Mesenchymal stem cell (in vitro differentiated cells and primary cell): ENCODE data around the gene RNF130.
A peak's percentile ranks its signal among the peaks of the same experiment; 100 is the strongest.

Experiments
- DNase-seq: peaks from one replicate; pipeline ENCODE4 v3.0.0-alpha.2; 2013
- H2AFZ ChIP-seq: one replicate; pipeline ENCODE4 v1.6.1; 2013; ENCODE audit warnings: low read depth, mild to moderate bottlenecking, control low read depth, inconsistent platforms, low read length, moderate library complexity
- H2AK5ac ChIP-seq: 2 replicates; pipeline ENCODE4 v1.6.1; 2013; ENCODE audit warnings: low read length, moderate library complexity, mild to moderate bottlenecking, inconsistent platforms; ENCODE audit not compliant: severe bottlenecking
- H2BK120ac ChIP-seq: one replicate; pipeline ENCODE4 v1.6.1; 2013; ENCODE audit warnings: low read depth, mild to moderate bottlenecking, inconsistent platforms, low read length, moderate library complexity
- H2BK12ac ChIP-seq, 2 experiments: one replicate each; pipeline ENCODE4 v1.6.1; 2013; ENCODE audit warnings: inconsistent platforms in 2 of 2, low read length in 2 of 2, mild to moderate bottlenecking in 2 of 2, moderate library complexity in 2 of 2, control low read depth in 1 of 2
- H2BK15ac ChIP-seq: one replicate; pipeline ENCODE4 v1.6.1; 2013; ENCODE audit warnings: mild to moderate bottlenecking, low read depth, inconsistent platforms; ENCODE audit not compliant: poor library complexity, severe bottlenecking
- H2BK5ac ChIP-seq: 2 replicates; pipeline ENCODE4 v1.6.1; 2013; ENCODE audit warnings: low read depth, mild to moderate bottlenecking, low read length, control low read depth, inconsistent platforms; ENCODE audit not compliant: poor library complexity, severe bottlenecking
- H3K14ac ChIP-seq, 2 experiments: one replicate each; pipeline ENCODE4 v1.6.1; 2013; ENCODE audit warnings: inconsistent platforms in 2 of 2, low read length in 2 of 2, control low read depth in 1 of 2, mild to moderate bottlenecking in 1 of 2, moderate library complexity in 1 of 2
- H3K18ac ChIP-seq, 2 experiments: one replicate each; pipeline ENCODE4 v1.6.1; 2013; ENCODE audit warnings: inconsistent platforms in 2 of 2, low read length in 2 of 2, control low read depth in 1 of 2, low read depth in 1 of 2, mild to moderate bottlenecking in 1 of 2
- H3K23ac ChIP-seq, 2 experiments: one replicate each; pipeline ENCODE4 v1.6.1; 2013; ENCODE audit warnings: inconsistent platforms in 2 of 2, low read length in 2 of 2, mild to moderate bottlenecking in 2 of 2, moderate library complexity in 2 of 2, control low read depth in 1 of 2
- H3K27ac ChIP-seq: 2 replicates; pipeline ENCODE4 v1.5.1; 2013; ENCODE audit warnings: mild to moderate bottlenecking, moderate library complexity, low read length, control low read depth, inconsistent platforms; ENCODE audit not compliant: poor library complexity, severe bottlenecking
- H3K27me3 ChIP-seq, 2 experiments: 2 replicates each; pipeline versions ENCODE4 v1.6.1 to v1.7.0; 2013; ENCODE audit warnings: low read length in 2 of 2, mild to moderate bottlenecking in 2 of 2, moderate library complexity in 2 of 2, control low read depth in 1 of 2, inconsistent platforms in 1 of 2; ENCODE audit not compliant: control insufficient read depth in 1 of 2, insufficient read depth in 1 of 2
- H3K36me3 ChIP-seq, 2 experiments: 2 replicates each; pipeline versions ENCODE4 v1.6.1 to v1.7.0; 2013; ENCODE audit warnings: low read length in 2 of 2, control low read depth in 1 of 2, inconsistent platforms in 1 of 2, low read depth in 1 of 2, mild to moderate bottlenecking in 1 of 2; ENCODE audit not compliant: insufficient read depth in 2 of 2, control insufficient read depth in 1 of 2
- H3K4ac ChIP-seq, 2 experiments: one replicate each; pipeline ENCODE4 v1.6.1; 2013; ENCODE audit warnings: inconsistent platforms in 2 of 2, low read length in 2 of 2, mild to moderate bottlenecking in 2 of 2, moderate library complexity in 2 of 2, control low read depth in 1 of 2, low read depth in 1 of 2
- H3K4me1 ChIP-seq: 2 replicates; pipeline ENCODE4 v1.6.1; 2013; ENCODE audit warnings: low read depth, low read length, control low read depth; ENCODE audit not compliant: control insufficient read depth, insufficient read depth
- H3K4me2 ChIP-seq: 2 replicates; pipeline ENCODE4 v1.6.1; 2013; ENCODE audit warnings: low read length, mild to moderate bottlenecking, inconsistent platforms; ENCODE audit not compliant: poor library complexity, severe bottlenecking
- H3K4me3 ChIP-seq, 2 experiments: 2 replicates each; pipeline versions ENCODE4 v1.5.1 to v1.7.0; 2013; ENCODE audit warnings: low read length in 2 of 2, mild to moderate bottlenecking in 2 of 2, control low read depth in 1 of 2, low read depth in 1 of 2; ENCODE audit not compliant: insufficient read depth in 1 of 2
- H3K79me1 ChIP-seq: replicated peaks from 2 replicates; pipeline ENCODE4 v1.6.1; 2013; ENCODE audit warnings: mild to moderate bottlenecking, control low read depth, low read length, inconsistent platforms; ENCODE audit not compliant: poor library complexity, severe bottlenecking
- H3K9ac ChIP-seq: 2 replicates; pipeline ENCODE4 v1.7.0; 2013; ENCODE audit warnings: mild to moderate bottlenecking, low read length, moderate library complexity
- H3K9me3 ChIP-seq: 2 replicates; pipeline ENCODE4 v1.7.0; 2013; ENCODE audit warnings: mild to moderate bottlenecking, low read length; ENCODE audit not compliant: control insufficient read depth
- H4K8ac ChIP-seq: one replicate; pipeline ENCODE4 v1.6.1; 2013; ENCODE audit warnings: inconsistent platforms, mild to moderate bottlenecking, low read length, moderate library complexity
- H4K91ac ChIP-seq: one replicate; pipeline ENCODE4 v1.6.1; 2013; ENCODE audit warnings: mild to moderate bottlenecking, low read length, inconsistent platforms
- WGBS: methylation state at CpG from one replicate; pipeline ENCODE4 v1.1.7; 2013; ENCODE audit warnings: mixed read lengths; 5-methylcytosine and 5-hydroxymethylcytosine counted together

The RNF130 gene

GRCh38 chr5:180074462-180074861 lies 2.9 kb upstream of the RNF130 start:
- H2AK5ac ChIP-seq = no peak overlapping the region
- H3K4me3 ChIP-seq = no peak overlapping the region
- H3K9me3 ChIP-seq = peaks cover 4% of the 10 kb centered on the region
- no peak overlapping the region for H3K4ac ChIP-seq
- DNase-seq = no peak
- 97% methylated on average over 3 of the region's 4 CpGs for WGBS
- H3K36me3 ChIP-seq = no peaks in the 10 kb centered on the region
- H4K91ac ChIP-seq = no peak overlapping the region
- H2BK120ac ChIP-seq = no peak overlapping the region
- peaks cover 10 to 22% of the 10 kb centered on the region in 2 experiments for H3K27me3 ChIP-seq
- H2BK5ac ChIP-seq = no peak overlapping the region
- H3K23ac ChIP-seq = no peak overlapping the region
- no peak overlapping the region for H3K18ac ChIP-seq
- H3K14ac ChIP-seq = no peak overlapping the region
- H3K4me1 ChIP-seq = peaks cover 4% of the 10 kb centered on the region
- no peaks in the 10 kb centered on the region for H3K79me1 ChIP-seq
- H3K27ac ChIP-seq = no peak overlapping the region
- no peak overlapping the region for H2BK15ac ChIP-seq
- no peak overlapping the region for H3K9ac ChIP-seq
- no peak overlapping the region for H2AFZ ChIP-seq
- no peak overlapping the region for H3K4me2 ChIP-seq
- H2BK12ac ChIP-seq = no peak overlapping the region
- H4K8ac ChIP-seq = no peak overlapping the region

- no peak overlapping the region for H3K23ac ChIP-seq
- H3K14ac ChIP-seq = no peak overlapping the region
- H3K4me2 ChIP-seq = no peak overlapping the region
- H3K9ac ChIP-seq = no peak overlapping the region
- H3K4me3 ChIP-seq = no peak overlapping the region
- no peak overlapping the region for H2AFZ ChIP-seq
- no peak overlapping the region for H4K91ac ChIP-seq
- no peak overlapping the region for H2AK5ac ChIP-seq
- H3K27me3 ChIP-seq = peaks cover 0 to 6% of the 10 kb centered on the region in 2 experiments
- H3K79me1 ChIP-seq = peaks cover 2% of the 10 kb centered on the region
- H3K9me3 ChIP-seq = peaks cover 4% of the 10 kb centered on the region
- no peak overlapping the region for H2BK12ac ChIP-seq
- H3K27ac ChIP-seq = no peak overlapping the region
- no peaks in the 10 kb centered on the region for H3K36me3 ChIP-seq
- H3K18ac ChIP-seq = no peak overlapping the region
- H2BK15ac ChIP-seq = no peak overlapping the region
- DNase-seq = no peak
- WGBS = 93% methylated on average over 17 of the region's 25 CpGs
- H4K8ac ChIP-seq = no peak overlapping the region
- no peak overlapping the region for H2BK5ac ChIP-seq
- no peak overlapping the region for H2BK120ac ChIP-seq
- peaks cover 4% of the 10 kb centered on the region for H3K4me1 ChIP-seq
- no peak overlapping the region for H3K4ac ChIP-seq
Observed at GRCh38 chr5:180072556-180072955, 997 bp upstream of the RNF130 start.

GRCh38 chr5:180072256-180072548 lies 643 bp upstream of the RNF130 start:
- 45% methylated on average over 7 of the region's 14 CpGs for WGBS

GRCh38 chr5:180070756-180071530 lies 616 bp downstream of the RNF130 start:
- peak overlapping the region; percentile 86 for H3K9ac ChIP-seq
- H3K23ac ChIP-seq = peak overlapping the region in 1 of 2 experiments; percentile 96
- peak overlapping the region; percentile 15 for H2BK120ac ChIP-seq
- peaks cover 0 to 6% of the 10 kb centered on the region in 2 experiments for H3K27me3 ChIP-seq
- H2AFZ ChIP-seq = peak overlapping the region; percentile 98
- WGBS = 1% methylated on average over 42 of the region's 48 CpGs
- H3K18ac ChIP-seq = peak overlapping the region; percentile 91 to 95
- H2BK12ac ChIP-seq = peak overlapping the region; percentile 23 to 71
- H3K14ac ChIP-seq = peak overlapping the region; percentile 48 to 98
- peak overlapping the region; percentile 83 to 96 for H3K4me3 ChIP-seq
- peak overlapping the region; percentile 74 for H2BK5ac ChIP-seq
- no peak overlapping the region for H2AK5ac ChIP-seq
- peak overlapping the region; percentile 84 for H4K8ac ChIP-seq
- peaks cover 4% of the 10 kb centered on the region for H3K4me1 ChIP-seq
- H3K9me3 ChIP-seq = peaks cover 4% of the 10 kb centered on the region
- H3K79me1 ChIP-seq = peaks cover 11% of the 10 kb centered on the region
- peak overlapping the region; percentile 74 for H3K4me2 ChIP-seq
- DNase-seq = peak; percentile 80
- H3K4ac ChIP-seq = peak overlapping the region; percentile 60 to 75
- no peaks in the 10 kb centered on the region for H3K36me3 ChIP-seq
- H3K27ac ChIP-seq = peak overlapping the region; percentile 23
- H2BK15ac ChIP-seq = peak overlapping the region; percentile 89
- H4K91ac ChIP-seq = peak overlapping the region; percentile 78

More at GRCh38 chr5:180072256-180072548, 643 bp upstream of the RNF130 start:
- Histone ChIP-seq H3K36me3 (no peaks in the 10 kb centered on the region), H3K4me1 (peaks cover 4% of the 10 kb centered on the region), H3K18ac (no peak overlapping the region), H3K23ac (no peak overlapping the region), H2BK15ac (no peak overlapping the region), H4K8ac (no peak overlapping the region), H2AFZ (no peak overlapping the region), H3K27ac (no peak overlapping the region), H3K4ac (no peak overlapping the region), H2BK120ac (no peak overlapping the region), H3K14ac (no peak overlapping the region), H2AK5ac (no peak overlapping the region), H2BK12ac (no peak overlapping the region), H3K79me1 (peaks cover 3% of the 10 kb centered on the region), H3K9me3 (peaks cover 4% of the 10 kb centered on the region), H3K27me3 (peaks cover 0 to 6% of the 10 kb centered on the region in 2 experiments), H3K4me2 (no peak overlapping the region), H3K9ac (no peak overlapping the region), H4K91ac (no peak overlapping the region), H3K4me3 (peak overlapping the region in 1 of 2 experiments; percentile 96), H2BK5ac (no peak overlapping the region)
- no peak for DNase-seq
